ENCODE data around the gene UBE2QL1.

- TF ChIP-seq POLR2A (IDR thresholded peaks at IDR 0.05; ENCODE audit: low read length) (no peak), GATA1 (IDR thresholded peaks at IDR 0.05; ENCODE audit: low read depth, low read length) (no peak)
These were observed 58.0 kb downstream of the UBE2QL1 start for GRCh38 chr5:6506611-6507010.
